Posterior cingulate gyrus (tissue), 11 donors: Measurements from ENCODE around the gene BSX.

ENCODE experiments used
- DNase-seq, 10 donors: peaks; one replicate each; pipeline versions ENCODE4 v3.0.0 to v3.0.0-alpha.2; 2020 to 2021; ENCODE audit warnings: mixed read lengths in 3 of 10
- intact Hi-C: fragments of 100-400 bp; cut with DNase I; formaldehyde crosslinking; loops from one replicate; pipeline ENCODE4 v1.15.1; 2023

The BSX gene

DNA sequence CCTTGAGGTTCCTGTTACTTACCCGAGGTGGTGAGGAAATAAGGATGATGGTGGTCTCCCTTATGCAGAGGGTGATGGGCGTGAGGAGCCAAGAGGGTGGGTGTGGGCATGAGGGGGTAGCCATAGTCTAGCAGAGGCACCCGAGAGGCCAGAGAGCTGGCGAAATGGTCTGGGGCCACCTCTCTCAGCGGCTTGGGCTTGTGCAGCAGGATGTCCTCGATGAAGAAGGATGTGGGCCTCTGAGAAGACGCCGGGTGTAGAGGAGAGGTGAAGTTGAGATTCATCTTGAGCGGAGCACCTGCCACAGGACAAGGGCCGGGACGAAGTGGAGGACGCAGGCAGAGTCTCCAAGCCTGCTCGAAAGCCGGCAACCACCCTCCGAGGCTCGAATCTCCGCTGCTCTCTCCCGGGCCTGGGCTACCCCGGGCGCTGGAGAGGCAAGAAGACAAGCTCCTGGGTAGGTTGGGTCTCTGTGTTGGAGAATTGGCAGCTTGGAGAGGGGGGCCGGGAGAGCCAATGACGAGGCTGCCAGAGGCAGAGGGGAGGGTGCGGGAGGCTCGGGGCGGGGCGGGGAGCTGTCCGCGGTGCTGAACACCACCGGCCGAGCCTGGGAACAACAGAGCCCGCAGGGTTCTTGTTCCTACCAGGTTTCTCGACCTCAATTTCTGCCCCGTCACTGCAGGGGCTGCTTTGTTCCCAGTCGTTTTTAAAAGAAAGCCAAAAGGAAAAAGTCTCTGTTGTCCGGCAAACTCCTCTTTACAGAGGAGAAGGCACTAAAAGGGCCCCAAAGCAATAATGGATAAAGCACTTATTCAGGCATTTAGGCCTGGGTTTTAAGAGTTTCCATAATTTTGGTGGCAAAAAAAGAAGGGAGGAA is at the start of gene BSX:
Gene BSX, minus strand, starts transcription at position 447 of the 877 bp plus-strand sequence. Its CDS starts 163 bp downstream, at position 284.
- peak in 6 of 10 donors; percentile 17 to 87 (median 47) for DNase-seq
- intact Hi-C loops: no loop called here

DNA sequence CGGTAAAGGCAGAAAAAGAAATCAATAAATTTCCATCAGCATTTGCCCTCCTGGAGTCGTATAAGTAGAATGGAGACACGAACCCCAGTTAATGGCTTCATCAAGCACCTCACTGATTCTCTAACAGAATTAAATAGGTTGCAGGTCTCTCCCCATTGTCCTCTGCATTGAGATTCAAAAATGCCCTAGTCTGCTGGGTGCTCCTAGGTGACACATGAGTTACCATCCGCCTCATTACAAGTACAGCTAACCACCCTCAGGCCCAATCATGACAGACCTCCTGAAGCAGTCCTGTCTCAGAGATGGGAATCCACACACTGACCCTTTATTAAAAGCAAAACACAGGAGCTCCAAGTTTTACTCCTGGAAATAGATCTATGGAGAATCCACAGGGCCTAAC is 48.9 kb upstream of the BSX start:
- intact Hi-C loops: no loop called here
- DNase-seq: no peak

DNA sequence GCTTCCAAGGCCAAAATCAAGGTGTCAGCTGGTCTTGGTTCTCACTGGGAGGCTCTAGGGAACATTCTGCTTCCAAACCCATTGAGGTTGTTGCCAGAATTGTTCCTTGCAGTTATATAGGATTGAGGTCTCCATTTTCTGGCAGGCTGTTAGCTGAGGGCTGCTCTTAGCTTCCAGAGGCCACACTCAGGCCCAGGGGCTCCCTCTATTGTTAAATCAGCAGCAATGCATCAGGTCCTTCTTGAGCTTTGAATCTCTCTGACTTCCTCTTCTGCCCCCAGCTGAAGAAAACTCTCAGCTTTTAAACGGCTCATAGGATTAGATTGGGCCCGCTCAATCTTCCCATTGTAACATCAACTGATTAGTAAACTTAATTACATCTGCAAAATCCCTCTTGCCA is 39.3 kb upstream of the BSX start:
- intact Hi-C loops: loop anchor here (5.0 kb wide), 1 partner anchor 109 kb away; no protein-coding TSS in a partner anchor
- peak in 1 of 10 donors; percentile 13 for DNase-seq

DNA sequence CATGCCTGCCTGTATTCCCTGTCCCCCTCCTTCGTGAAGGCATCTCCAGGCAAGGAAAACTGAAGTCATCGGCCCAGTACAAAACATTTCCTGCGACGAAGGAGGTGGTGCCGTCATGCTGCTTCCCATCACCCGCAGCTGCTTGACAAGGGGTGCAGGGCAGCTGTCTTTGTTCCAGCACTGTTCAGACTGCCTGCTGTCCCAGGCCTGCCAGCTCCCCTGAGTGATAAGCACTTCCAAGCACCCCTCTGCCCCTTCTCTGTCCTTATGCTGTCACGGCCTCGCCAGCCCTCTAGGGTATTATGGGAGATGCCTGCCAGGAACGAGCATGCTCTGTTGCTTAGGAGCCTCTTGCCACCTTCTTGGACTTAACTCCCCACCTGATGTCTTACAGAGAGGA is 37.1 kb upstream of the BSX start:
- intact Hi-C loops: no loop called here
- DNase-seq: no peak

DNA sequence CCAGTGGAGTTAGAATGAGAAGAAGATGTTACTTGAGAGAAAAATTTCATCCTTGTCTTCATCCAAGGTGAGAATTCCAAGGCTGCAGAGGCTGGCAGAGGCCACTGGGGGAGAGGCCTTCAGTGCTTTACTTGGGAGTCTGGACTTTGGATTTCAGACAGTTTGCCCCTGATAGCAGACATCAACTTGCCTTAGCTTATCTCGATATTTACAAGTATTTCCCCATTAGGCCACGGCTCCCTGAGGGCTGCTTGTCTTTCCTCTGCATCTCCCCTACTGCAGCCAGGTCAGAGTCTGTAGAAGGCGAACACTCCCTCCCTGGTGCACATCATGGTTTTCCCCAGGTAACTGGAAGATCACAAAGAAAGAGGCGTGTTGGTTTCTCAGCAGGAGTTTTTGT is 29.9 kb upstream of the BSX start:
- DNase-seq: no peak
- intact Hi-C loops: no loop called here

DNA sequence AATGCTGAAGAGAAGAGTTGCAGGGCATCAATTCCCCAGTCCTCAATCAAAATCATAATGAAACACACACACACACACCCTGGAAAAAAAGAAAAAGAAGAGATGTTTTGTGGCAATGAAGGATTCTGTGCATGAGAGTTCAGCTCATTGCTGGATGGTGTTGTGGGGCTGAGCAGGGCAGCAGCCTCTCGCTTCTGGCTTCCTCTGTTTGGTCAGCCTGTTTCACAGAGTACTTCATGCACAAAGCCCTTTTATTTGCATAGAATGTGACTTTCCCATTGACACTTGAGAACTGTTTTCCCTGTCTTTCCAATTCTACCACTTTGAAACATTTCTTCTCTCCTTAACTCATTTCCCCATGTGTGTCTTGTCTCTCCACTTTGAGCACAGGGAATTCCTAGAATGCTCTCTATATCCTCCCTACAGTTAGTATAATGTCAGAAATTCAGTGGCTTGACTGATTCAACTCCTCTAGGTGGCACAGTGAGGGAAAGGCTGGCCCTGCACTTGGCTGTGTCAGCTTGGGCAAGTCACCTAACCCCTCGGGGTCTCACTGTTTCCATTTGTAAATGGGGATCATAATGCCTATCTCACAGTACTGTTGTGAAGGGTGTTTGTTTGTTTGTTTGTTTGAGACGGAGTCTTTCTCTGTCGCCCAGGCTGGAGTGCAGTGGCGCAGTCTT is 25.4 kb upstream of the BSX start:
- intact Hi-C loops: no loop called here
- no peak for DNase-seq

DNA sequence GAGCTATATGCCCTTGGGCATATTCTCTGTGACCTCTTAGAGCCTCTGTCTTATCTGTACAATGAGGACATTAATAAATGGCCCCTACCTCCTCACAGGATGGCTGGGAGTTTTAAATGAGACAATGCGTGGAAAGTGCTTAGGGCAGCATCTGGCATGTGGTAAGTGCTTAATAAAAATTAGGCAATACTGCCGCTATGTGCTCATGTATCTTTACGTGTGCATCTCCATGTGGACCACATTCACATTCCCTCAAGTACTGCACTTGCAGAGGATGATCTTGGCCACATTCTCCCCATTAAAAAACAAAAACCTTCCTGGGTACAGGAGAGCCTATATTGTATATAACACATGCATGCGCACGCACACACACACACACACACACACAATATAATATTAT is 19.1 kb upstream of the BSX start:
- DNase-seq: no peak
- intact Hi-C loops: no loop called here

DNA sequence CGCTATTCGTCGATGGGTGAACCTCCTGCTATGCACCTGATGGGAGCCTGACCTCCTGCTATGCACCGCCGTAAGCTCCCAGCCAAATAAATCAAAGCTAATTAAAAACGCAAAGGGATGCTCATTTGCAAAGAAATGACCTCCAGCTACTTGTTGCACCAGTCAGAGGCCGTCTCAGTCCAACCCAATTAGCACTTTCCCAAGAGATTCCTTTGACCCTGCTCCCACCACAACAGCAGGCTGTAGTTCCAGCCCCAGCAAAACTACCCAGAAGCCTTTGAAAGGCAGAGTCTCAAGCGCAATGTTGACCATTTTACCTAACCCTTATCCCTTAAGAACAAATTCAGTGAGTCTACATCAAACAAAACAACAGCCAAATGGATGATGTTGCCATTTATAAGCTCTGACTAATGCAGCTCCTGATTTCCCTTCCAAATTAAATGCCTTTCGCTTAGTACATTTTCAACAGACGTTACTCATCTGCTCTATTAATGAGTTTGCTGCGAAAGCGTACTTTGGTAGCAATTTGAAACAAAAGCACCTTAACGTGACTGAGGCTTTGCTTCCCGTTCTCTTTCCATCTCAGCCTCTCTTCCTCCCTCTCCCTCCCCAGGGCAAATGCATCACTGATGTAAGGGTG is 17.2 kb upstream of the BSX start:
- intact Hi-C loops: no loop called here
- no peak for DNase-seq

DNA sequence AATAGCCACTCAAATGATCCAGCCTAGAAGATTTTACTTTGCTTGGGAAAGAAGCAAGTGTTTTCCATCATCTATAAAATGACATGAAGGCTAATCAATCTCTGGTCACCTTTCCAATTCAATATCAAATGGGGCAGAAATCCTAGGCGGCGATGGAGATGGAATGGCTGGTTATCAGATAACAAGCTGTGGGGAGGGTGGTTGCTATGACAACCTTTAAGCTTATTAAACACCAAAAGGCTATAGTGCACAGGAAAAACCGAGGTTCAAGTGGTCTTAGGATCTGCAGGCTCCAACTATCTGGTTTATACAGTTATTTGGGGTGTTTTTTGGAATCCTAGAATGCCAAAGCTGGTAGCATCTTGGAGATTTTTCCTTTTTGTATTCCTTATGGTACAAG is 13.9 kb upstream of the BSX start:
- DNase-seq: no peak
- intact Hi-C loops: no loop called here

DNA sequence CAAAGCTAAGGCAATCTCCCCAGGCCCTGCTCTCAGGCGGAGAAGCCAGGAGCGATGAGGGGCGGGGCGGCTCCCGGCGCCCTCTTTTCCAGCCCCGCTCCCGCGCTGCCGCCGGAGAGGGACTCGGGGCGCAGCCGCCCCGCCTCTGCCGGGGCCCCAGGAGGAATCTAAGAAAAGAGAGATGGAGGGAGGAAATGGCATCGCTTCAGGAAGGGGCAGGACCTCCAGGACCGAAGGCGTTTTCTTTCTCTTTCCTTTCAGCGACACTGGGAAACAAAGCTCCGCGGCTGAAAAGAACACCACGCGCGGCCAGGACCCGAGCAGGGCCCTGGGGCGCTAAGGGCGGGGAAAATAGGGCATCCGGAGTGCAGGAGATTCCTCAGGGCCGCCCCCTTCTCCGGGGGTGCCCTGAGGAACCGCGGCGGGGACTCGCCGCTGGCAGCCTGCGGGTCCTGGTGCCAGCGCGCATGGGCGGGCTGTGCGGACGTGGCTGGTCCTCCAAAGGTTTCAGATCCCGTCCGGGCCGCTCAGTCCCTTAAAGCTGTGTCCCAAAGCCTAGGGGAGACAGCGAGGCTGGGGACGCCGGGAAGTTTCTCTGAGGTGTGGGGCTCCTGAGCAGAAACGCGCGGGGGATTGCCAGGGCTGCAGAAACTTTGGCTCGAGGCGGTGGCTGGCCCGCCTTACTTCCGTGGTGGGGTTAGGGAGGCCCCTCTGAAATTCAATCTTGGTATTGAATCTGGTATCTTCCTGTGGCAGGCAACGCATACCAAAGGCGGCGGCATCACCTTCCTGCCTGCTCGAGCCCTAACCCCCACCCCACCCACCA is 2.8 kb upstream of the BSX start:
- DNase-seq: no peak
- intact Hi-C loops: no loop called here

DNA sequence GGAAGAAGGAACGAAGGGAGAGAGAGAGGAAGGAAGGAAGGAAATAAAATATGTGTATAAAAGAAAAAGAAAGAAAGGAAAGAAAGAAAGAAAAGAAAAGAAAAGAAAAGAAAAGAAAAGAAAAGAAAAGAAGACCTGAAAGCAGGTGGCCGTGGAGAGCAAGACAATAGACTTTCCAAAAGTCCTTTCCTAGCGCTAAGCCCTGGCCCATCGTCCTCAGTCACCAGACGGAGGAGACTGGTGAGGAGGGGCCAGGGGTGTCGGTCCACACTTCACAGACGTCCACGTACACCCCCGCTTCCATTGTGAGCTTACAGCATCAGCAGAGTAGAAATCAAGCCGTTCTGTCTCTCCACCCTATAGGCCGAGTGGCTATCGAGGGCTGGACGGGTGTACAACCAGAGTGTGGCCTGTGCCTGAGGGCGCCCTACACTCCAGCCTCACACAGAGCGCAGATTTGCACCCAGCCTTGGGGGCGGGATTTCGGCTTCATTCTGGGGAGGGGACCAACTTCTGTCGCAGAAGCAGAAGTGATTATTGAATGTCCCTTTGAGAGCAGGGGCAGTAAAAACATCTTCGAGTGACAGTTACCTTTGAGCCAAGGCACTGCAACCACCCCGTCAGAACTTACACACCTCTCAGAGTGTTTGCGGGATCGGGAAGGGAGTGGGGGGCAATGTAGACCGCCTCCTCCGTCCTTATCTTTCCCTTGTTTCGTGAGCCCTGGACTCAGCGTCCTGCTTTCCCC is 2.0 kb upstream of the BSX start:
- intact Hi-C loops: no loop called here

DNA sequence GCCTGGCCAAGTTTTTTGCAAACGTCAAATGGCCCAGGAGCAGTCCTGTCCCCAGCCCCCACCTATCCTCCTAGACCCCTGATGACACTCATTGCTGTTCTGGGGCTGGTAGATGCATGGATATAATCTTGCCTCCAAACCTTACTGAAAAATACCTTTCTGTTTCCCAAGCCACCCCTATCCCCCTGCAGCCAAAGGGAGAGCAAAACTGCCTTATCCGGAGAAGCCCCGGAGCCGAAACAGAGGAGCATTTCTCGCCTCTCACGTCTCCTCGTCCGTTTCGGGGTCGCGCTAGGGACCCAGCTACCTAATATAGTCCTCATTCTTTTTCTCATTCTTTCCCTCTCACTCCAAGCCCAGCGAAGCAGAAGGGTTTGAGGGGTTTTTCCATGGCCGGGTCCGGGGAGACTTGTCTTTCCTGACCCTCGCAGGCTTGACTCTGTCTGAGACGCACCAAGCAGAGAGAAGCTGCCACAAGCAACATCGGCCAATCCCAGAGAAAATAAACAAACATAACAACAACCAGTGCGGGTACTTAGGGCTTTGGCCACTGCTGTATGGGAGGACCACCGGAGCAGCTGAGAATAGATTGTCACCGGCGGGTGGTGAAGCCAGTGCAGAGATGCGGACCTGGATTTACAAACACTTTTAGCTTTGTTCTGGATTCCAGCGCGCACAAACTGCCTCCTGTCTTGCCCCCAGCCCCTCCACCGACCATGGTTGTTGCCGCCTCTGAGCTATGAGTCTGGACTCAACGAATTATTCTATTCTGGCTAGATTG is 1.6 kb downstream of the BSX start:
- DNase-seq: no peak
- intact Hi-C loops: no loop called here

More for the DNA sequence above, 2.0 kb upstream of the BSX start:
- no peak for DNase-seq

DNA sequence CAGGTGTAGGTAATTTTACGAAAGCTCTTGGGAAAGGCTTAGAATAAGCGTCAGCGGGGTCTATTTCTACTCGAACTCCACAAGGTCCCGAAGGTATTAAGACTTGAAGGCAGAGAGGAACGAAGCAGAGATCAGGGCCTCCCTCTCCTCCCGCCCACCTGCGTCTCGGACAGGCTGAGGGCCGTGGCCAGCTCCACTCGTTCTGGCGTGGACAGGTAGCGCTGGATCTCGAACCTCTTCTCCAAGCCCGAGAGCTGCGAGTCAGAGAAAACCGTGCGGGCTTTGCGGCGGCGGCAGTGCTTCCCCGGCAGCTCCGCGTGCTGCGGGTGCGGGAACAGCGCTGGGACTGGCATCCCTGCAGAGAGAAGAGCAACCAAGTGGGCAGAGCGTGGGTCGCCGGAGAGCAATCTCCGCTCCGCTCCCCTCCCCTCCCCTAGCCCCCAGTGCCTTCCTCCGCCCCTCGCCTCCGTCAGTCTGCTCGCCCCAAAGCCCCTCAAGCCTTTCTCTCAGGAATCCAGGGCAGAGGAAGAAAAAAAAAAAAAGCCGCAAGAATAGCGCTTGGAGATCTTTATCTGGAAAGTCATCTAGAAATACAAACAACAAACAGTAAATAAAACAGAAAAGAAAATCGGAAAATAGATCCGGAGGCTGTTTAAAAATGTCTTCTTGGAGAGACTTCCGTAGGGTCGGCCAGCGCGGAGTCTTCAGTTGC is 2.4 kb downstream of the BSX start:
- no peak for DNase-seq
- intact Hi-C loops: no loop called here

DNA sequence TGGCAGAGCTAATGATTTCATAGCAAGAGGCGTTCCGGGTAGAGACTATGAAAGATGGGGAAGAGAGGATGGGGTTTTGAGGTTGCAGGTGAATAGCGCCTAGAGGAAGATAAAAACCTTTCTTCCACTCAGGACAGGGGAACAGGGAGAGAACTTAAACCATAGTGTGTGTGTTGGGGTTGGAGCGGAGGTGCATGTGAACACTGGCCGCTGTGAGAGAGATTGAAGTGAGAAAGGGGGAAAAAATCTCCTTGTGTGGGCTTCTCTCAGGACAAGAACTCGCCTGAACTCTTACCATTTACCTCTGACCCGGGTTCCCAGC is 3.4 kb downstream of the BSX start:
- no peak for DNase-seq
- intact Hi-C loops: no loop called here

DNA sequence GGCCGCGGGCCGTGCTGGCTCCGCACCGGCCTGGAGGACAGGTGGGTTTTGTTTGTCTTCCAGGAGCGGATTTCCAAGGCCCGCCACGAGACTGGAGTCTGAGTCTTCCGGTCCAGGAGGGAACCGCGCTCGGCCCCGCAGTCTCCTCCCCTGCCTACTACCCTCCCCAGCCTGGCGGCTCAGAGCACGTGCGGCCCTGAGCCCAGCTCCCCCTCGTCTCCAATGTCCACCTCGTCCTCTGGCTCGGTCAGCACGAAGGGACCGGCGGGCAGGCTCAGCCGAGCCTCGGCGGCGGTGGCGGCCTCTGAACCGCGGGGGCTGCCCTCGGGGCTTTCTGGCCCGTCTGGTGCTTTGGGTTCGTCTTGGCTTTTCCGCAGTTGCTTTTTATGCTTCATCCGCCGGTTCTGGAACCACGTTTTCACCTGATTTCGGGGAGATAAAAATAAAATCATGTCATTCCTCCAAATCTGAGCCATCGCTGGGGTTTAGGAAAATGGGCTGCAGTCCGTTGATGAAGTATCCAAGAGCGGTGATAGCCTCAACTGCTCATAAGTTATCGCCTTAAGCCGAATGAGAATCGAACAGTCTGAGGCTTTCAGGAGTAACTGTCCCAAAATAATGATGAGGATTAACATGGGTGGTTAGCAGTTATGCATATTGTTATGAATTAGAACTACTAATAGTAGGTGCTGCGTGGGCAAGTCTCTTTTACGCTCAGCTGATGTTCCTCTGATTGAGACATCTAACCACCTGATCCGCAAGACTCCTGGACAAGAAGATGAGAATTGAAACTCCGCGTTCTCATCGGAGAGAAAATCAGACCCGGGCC is 4.0 kb downstream of the BSX start:
- DNase-seq: no peak
- intact Hi-C loops: no loop called here

DNA sequence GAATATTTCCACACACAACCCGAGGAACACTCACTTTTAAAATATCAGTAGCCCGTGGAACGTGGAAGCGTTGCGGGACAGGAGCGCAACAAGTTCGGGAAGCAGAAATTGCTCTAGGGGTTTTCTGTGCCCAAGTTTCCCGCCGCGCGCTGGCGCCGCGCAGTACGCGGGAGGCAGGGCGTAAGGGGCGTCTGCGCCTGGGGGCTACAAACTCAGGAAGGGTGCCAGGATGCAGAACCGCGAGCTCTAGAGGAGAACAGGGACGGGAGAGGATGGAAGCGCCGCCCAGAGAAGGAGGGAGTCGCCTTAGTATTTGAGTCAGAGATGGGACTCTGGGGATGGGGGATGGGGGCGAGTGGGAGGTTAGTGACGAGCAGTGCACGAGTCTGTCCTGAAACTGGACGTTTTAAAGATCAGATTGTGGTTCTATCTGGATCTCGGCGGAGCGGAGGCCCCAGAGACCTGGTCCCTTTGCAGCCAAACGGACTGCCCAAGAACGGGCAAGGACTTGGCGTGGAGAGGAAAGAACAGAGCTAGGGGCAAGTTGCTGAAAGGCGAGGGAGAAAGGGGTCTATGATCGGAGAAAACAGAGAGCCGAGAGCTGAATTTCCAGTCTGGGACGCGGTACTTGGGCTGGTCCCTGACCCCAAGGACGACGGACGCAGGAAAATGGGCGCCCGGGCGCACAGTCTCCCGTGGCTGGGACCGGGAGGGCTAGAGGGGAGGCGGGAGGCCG is 4.7 kb downstream of the BSX start:
- intact Hi-C loops: no loop called here
- DNase-seq: no peak
